HTERT RPE-1 (cell line): ENCODE measurements around the gene SLC9A5.

Experiments
- in situ Hi-C: fragments of 300-500 bp; cut with MboI; formaldehyde crosslinking; loops from 4 replicates; pipeline ENCODE4 v1.14.3; 2020; ENCODE audit warnings: low sequenced_read_pairs

SLC9A5 gene

GRCh38 chr16:67215706-67216105, 33.1 kb upstream of the SLC9A5 start:
- in situ Hi-C loops = no loop called here

GRCh38 chr16:67216612-67217490, 31.9 kb upstream of the SLC9A5 start:
- in situ Hi-C loops = no loop called here

- in situ Hi-C loops = no loop called here
These were observed 24.8 kb upstream of the SLC9A5 start for GRCh38 chr16:67223992-67224391.

- in situ Hi-C loops = no loop called here
These were observed 22.4 kb upstream of the SLC9A5 start for GRCh38 chr16:67226295-67226803.

- in situ Hi-C loops = no loop called here
These were observed 21.8 kb upstream of the SLC9A5 start, which contains the start of gene TMEM208 for GRCh38 chr16:67226804-67227566. Gene TMEM208, plus strand, starts transcription at chr16:67227130. Its CDS starts 89 bp downstream, at chr16:67227219.

- in situ Hi-C loops = no loop called here
These were observed 21.2 kb upstream of the SLC9A5 start for GRCh38 chr16:67227567-67227921.

- in situ Hi-C loops = no loop called here
These were observed 20.6 kb upstream of the SLC9A5 start for GRCh38 chr16:67228034-67228785.

- in situ Hi-C loops = no loop called here
These were observed 19.9 kb upstream of the SLC9A5 start for GRCh38 chr16:67228905-67229304.

- in situ Hi-C loops = no loop called here
These were observed 18.6 kb upstream of the SLC9A5 start for GRCh38 chr16:67229906-67230808.

GRCh38 chr16:67230809-67231660, 17.7 kb upstream of the SLC9A5 start:
- in situ Hi-C loops = no loop called here

- in situ Hi-C loops = no loop called here
These were observed 15.2 kb upstream of the SLC9A5 start for GRCh38 chr16:67233596-67233995.

- in situ Hi-C loops = no loop called here
These were observed 14.6 kb upstream of the SLC9A5 start for GRCh38 chr16:67234180-67234597.

- in situ Hi-C loops = no loop called here
These were observed 12.8 kb upstream of the SLC9A5 start for GRCh38 chr16:67235816-67236562.

GRCh38 chr16:67236563-67237395, 12.0 kb upstream of the SLC9A5 start:
- in situ Hi-C loops = no loop called here

- in situ Hi-C loops = no loop called here
These were observed 11.1 kb upstream of the SLC9A5 start for GRCh38 chr16:67237396-67238277.

GRCh38 chr16:67238278-67238575, 10.6 kb upstream of the SLC9A5 start:
- in situ Hi-C loops = no loop called here
